SKM-1 treated with dmso at 0.1 percent for 144 hours (cell line): ENCODE measurements around the gene ZNF628.
"Not testable (repeated sequence)": the region's sequence is repeated elsewhere in the genome, so short reads cannot be mapped to it uniquely, and the experiment has no call there.

Experiments
- DNase-seq: peaks from one replicate; lab custom pipeline; 2025; ENCODE audit not compliant: unreplicated experiment; lab: John Stamatoyannopoulos, UW

Gene ZNF628

DNA sequence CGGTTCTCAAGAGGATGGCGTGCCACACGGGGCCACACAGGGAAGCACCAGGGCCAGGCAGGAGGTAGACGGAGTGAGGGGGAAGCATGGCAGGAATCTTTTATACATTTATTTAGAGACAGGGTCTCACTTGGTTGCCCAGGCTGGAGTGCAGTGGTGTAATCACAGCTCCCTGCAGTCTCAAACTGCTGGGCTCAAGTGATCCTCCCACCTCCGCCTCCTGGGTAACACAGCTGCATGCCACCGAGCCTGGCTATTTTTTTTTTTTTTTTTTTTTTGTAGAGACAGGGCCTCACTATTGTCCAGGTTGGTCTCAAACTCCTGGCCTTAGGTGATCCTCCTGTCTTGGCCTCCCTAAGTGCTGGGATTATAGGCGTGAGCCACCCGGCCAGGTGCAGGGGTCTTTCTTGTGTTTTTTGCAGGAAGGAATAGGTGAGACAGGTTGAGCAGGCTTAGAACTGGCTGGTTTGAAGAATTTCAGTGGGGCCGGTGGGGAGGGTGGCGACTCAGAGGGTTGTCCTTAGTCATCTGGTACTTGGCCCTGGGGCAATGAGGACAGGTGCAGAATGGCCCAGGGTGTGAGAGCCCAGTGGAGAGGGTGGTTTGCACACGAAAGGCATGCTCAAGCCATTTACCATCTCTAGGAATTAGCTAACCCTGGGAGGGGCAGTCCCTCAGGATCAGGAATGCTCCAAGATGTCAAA lies 19.4 kb downstream of the ZNF628 start:
- no peak for DNase-seq

DNA sequence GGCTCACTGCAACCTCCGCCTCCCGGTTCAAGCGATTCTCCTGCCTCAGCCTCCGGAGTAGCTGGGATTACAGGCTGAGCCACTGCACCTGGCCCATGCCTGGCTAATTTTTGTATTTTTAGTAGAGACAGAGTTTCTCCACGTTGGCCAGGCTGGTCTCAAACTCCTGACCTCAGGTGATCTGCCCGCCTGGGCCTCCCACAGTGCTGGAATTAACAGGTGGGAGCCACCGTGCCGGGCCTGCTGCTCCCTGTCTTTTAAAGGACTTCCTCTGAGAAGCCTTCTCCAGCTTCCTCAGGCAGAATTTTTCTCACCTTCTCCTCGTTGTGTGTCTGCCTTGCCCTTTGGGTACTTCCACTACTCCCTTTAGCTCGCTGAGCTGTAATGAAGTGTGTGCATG lies 20.4 kb downstream of the ZNF628 start:
- DNase-seq: not testable (repeated sequence)

DNA sequence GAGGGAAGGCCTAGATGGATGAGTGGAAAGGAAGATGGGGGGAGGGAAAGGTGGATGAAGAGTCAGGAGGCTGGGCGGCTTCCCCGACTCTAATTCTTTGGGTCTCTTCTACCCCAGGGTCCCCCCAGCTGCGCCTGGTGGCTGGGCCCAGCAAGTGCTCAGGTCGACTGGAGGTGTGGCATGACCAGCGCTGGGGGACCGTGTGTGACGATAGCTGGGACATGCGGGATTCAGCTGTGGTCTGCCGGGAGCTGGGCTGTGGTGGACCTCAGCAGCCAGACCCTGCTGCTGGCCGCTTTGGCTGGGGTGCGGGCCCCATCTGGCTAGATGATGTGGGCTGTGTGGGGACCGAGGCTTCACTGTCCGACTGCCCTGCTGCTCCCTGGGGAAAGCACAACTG lies 21.3 kb downstream of the ZNF628 start:
- DNase-seq: no peak

DNA sequence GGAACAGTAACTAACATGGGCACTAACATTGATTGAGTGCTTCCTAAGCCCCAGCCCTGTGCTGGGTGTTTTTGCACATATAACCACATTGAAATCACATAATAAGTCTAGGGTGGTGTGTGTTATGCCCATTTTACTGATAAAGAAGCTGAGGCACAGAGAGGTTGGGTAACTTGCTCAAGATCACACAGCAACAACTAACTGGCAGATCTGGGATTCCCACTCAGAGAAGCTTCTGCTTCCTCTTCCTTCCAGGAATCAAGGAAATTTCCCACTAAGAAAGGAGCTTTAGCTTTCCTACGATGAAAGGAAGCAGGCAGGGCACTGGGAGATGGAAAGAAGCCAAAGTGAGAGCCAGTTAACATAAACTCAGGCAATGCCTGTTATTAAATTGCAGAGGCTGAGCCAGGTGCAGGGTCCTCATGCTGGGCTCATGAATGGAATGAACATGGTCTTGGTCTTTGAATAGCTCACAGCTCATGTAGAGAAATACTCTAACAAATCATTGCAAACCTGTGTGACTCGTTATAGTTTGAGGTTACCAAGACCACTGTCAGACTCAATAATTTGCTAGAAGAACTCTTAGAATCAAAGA lies 21.9 kb downstream of the ZNF628 start:
- DNase-seq: no peak

DNA sequence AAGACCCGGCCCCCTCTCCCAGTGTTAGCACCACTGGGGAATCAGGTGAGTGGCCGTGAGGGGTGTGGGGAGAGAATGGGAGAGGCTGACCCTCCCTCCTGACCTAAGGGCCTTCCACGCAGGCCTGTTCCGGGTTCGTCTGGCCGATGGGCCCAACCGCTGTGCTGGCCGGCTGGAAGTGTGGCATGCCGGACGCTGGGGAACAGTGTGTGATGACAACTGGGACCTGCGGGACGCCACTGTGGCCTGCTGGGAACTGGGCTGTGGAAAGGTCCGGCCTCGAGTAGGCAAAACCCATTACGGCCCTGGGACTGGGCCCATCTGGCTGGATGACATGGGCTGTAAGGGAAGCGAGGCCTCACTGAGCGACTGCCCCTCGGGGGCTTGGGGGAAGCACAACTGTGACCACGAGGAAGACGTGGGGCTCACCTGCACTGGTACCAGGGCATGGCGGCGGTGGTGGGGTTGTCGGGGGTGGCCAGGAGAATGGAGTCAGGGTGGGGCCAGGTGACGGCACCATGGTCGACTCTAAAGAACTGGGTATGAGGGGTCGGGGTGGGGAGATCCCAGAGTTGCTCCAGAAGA lies 24.0 kb downstream of the ZNF628 start:
- no peak for DNase-seq

DNA sequence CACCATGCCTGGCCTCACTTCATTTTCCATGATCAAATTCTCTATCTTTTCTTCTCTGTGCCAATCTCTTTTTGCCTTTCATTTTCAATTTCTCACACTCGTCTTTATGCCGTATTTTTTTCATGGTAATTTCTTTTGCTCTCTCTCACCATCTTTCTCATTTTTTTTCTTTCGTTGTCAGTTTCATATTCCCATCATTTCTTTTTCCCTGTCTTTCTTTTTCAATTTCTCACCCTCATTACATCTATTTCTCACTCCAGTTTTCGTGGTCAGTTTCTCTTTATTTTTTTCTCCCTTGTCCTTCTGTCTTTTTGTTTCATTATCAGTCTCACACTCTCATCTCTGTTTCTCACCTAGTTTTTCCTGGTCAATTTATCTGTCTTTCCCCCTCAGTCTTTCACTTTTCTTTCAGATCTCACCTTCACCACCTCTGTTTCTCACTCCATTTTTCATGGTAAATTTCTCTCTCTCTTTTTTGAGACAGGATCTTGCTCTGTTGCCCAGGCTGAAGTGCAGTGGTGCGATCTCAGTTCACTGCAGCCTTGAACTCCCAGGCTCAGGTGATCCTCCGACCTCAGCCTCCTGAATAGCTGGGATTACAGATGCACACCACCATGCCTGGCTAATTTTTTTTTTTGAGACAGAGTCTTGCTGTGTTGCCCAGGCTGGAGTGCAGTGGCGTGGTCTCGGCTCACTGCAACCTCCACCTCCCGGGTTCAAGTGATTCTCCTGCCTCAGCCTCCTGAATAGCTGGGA lies 26.0 kb downstream of the ZNF628 start:
- DNase-seq: no peak

DNA sequence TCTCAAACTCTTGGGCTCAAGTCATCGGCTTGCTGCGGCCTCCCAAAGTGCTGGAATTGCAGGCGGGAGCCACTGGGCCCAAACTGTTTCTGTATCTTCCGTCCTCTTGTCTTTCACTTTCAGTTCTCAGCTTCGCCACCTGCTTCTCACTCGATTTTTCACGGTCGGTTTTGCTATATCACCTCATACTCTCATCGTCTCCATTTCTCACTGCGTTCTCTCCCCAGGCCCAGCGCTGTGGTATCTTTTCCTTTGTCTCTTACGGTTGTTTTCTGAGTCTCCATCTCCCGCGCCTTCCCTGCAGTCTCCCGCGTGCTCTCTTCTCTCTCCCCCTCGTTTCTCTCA lies 26.7 kb downstream of the ZNF628 start:
- no peak for DNase-seq

DNA sequence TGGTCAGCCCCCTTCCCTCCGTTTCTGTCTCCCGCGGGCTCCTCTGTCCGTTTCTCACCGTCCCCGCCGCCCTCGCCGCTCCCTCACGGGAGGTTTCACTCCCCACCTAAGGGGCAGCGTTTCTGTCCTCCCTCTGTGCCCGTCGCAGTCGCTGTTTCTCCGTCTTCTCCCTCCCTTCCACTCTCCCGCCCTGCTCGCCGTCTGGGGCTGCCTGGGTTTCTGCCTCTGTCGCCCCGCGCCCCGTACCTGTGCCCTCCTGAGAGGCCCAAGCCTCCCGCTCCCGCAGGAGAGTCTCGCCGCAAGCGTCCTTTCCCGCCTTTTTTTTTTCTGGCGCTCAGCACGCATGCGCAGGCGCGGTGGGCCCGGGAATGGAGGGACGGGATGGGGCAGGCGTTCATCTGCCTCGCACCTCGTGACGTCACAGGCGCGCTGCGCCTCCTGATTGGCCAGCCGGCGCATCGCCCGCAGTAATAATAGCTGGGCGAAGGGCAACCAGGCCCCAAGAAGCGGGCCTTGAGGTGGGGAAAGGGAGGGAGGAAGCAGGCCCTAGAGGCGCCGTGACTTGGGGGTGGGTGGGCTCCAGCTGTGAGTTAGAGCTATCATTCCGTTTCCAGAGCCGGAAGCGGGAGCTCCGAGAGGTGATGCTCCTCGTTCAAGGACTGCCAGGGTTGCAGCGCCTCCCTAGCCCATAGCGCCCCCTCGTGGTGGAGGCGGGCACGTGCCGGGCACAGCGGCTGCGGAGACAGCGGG lies 27.3 kb downstream of the ZNF628 start:
- DNase-seq: peak; percentile 66

DNA sequence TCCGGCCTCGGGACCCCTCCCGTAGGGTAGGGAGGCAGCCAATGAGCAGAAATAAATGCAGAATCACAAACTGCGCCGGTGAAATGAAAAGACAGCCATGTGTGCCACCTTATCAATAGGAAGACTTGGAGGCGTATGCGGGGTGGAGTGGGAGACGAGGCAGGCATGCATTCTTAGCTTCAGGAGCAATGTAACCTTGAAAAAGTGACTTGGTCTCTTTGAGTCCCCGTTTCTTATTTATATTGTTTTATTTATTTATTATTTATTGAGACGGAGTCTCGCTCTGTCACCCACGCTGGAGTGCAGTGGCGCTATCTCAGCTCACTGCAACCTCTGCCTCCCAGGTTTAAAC lies 27.8 kb downstream of the ZNF628 start:
- DNase-seq: no peak

DNA sequence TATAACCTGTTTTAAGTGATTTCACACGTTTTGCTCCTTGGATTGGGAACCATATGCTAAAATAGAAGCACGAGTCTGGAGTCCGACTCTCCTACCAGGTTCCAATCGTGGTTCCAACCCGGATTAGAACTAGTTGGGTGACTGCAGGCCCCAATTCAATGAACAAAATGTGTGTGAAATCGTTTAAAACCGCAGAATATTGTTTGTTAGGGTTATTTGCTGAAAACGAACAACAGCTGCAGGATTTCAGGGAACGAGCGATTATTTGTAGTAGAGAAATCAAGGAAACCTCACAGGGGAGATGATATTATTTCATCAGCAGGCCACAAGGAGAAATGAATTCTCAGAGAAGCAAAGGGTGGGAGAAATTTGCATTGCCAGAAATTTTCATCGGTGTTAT lies 28.6 kb downstream of the ZNF628 start:
- no peak for DNase-seq

DNA sequence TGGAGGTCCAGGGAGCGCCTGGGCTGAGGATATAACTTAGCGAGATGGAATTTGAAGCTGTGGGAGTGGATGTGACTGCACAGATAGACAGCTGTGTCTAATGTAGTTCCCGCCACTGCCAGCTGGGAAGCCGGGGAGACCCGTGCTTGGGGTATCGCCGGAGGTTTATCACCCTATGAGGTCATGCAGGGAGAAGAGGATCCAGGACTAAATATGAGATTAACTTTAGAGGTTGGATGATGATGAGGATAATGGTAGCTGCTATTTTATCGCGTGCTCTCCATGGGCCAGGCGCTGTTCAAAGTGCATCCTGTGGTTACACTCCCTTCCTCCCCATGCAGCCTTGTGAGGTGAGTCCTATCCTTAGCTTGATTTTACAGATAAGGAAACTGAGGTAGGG lies 31.7 kb downstream of the ZNF628 start:
- no peak for DNase-seq

DNA sequence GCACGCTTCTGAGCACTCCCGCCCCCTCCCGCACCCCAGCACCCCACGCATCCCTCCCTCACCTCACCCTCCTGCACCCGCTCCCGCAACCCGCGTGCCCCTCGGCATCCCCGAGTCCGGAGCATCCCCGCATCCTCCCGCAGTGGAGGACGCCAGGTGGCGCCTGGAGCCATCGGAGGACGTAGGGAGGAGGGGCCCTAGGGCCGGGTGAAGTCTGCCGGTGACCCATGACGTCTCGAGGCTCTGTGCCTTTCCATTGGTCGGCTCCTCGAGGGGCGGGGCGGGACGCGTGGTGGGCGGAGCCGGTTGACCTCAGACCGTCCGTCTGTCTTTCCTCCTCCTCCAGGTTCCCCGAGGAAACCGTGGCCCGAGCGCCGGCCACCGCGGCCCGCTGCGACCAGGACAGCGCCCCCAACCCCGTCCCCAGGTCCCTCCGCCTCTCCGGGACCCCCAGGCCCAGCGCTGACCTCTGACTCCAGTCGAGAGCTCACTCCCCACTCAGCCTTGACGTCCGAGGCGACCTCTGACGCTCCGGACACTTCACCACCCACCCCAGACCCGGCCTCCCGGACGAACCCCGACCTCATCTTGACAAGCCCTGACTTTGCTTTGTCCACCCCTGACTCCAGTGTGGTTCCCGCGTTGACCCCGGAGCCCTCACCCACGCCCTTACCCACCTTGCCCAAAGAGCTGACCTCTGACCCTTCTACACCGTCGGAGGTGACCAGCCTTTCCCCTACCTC lies 40.6 kb downstream of the ZNF628 start:
- DNase-seq: peak; percentile 44

DNA sequence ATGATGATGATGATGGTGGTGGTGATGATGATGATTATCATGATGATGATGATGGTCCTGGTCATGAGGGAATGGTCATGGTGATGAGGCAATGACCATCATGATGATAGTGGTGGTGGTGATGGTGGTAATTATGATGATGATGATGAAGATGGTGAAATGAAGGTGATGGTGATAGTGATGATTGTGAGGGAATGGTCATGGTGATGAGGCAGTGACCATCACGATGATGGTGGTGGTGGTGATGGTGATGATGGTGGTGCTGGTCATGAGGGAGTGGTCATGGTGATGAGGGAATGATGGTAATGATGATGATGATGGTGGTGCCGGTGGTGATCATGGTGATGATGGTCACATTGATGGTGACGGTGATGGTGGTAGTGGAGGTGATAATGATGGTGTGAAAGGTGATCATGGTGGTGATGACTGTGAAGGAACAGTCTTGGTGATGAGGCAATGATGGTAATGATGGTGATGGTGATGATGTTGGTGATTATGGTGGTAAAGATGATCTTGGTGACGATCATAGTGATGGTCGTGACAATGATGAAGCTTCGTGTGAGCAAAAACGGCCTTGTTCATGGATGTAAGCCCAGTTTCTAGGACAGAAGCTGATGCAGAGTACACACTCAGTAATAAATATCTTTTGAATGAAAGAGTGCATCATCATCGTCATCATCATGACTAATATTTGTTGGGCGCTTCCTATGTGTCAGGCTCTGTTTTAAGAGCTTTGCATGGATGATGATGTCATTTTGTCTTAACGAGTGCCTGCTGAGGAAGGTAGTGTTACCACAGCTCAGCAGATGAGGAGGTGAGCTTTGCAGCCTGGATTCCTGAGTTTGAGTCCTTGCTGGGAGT lies 43.3 kb downstream of the ZNF628 start:
- no peak for DNase-seq

DNA sequence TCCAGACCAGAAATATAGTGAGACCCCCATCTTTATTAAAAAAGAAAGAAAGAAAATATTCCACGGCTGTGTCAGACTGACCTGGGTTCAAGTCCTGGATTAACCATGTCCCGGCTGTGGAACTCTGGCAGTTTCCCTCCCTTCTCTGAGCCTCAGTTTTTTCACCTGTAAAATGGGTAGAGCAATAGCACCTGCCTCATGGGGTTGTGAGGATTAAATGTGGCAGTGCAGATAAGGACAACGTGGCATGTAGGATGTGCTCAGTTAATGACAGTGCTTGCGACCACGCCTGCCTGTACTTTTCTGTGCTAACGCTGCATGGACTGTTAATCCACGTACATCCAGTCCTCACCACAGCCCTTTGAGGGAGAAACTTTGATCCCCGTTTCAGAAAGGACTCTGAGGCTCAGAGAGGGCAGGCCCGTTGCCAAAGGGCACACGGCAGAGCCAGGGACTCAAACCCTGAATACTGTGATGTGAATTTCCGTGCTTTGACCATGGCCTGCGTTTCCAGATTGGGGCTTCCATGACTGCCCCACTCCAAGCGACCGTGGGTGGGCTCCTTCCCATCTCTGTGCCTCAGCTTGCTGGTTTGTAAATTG lies 44.4 kb downstream of the ZNF628 start:
- DNase-seq: no peak

DNA sequence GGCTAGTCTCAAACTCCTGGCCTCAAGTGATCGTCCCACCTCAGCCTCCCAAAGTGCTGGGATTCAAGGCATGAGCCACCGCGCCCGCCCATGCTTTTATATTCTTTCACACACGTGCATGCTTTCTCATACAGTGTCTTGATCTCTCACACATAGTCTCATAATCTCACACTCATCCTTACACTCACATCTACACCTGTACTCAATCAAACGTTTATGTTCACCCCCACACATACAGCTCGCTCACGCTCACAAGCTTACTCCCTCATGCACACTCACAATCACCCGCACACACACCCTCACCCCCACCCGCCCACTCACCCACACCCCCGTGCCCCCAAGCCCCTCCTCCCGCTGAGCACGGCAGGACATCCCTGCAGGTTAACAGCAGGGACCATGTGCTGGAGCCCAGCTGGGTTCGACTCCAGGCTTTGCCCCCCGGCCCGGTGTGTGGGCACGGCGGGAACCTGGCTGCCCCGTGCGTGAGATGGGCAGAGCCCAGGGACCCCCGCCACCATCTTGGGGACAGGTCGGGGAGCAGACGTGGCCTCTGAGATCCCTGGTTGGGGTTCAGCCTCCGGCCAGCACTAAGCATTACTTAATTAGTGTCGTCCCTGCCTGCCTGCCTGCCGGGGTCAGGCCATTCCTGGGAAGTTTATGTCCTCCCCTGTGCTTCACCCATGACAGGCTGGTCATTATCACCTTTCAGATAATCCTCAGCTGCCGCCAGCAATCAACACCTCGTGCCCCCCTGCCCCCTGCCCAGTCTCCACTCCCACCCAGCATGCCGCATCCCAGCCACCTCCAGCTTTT lies 49.1 kb downstream of the ZNF628 start:
- DNase-seq: no peak

DNA sequence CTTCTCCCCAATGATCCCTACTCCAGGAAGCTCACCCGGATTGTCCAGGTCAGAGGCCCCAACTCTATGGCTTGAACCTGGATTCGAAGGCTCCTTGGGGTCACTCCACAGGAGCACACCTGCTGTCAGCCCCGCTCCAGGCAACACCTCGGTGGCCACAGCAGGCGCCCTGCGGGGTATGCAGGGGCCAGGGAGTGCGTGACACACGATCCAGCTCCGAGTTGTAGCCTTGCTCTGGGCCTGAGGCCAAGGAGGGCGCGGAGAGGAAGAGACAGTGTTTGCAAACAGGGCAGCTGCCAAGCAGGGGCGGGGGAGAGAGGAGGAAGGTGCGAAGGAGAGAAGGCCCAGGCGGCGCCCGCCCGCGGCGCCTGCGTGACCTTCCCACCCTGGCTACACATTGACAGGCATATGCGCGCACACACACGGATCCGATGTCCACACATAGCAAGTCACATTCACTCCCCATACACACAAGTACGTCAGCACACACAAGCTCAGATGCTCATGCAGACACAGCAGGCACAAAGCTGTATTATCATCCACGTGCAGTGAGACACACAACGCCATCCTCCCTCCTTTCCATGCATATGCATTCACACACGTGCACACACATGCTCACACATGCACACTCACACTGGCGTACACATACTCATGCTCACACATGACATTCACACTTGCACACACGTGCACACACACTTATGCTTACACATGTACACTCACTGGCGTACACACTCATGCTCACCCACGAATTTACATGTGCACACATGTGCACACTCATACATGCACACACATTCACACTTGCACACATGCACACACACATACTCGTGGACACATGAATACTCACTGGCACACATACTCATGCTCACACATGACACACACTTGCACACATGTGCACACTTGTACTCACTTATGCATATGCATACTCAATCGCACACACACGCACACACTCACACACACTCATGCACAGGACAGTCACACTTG lies 50.1 kb downstream of the ZNF628 start:
- DNase-seq: no peak
